SH-SY5Y (cell line): ENCODE data around the gene DOCK8.

Experiments
- GATA2 ChIP-seq: IDR thresholded peaks from 2 replicates; pipeline ENCODE4 v1.6.1; 2011; ENCODE audit warnings: mild to moderate bottlenecking, low read depth, low read length
- GATA3 ChIP-seq: IDR thresholded peaks from 2 replicates; pipeline ENCODE4 v1.6.1; 2011; ENCODE audit warnings: low read depth, mild to moderate bottlenecking, low read length, moderate library complexity

GRCh38 chr9:324971-325370, 110.3 kb downstream of the DOCK8 start:
- TF ChIP-seq GATA3: no peak
- no peak for TF ChIP-seq GATA2
